C4-2B (cell line): ENCODE measurements around the gene VAMP1.
A peak's percentile ranks its signal among the peaks of the same experiment; 100 is the strongest.
"Not testable (repeated sequence)": the region's sequence is repeated elsewhere in the genome, so short reads cannot be mapped to it uniquely, and the experiment has no call there.

Experiments
- H3K27ac ChIP-seq: fragments of 450-650 bp; 2 replicates; pipeline ENCODE4 v1.5.1; 2017
- ZFX ChIP-seq: fragments of 450-650 bp; IDR thresholded peaks from 2 replicates; pipeline ENCODE4 v1.6.1; 2017
- TF ChIP-seq, protein P1 (sequence below): fragments of 450-650 bp; conservative IDR thresholded peaks from 2 replicates; pipeline ENCODE4 v1.5.1; 2017; ENCODE audit warnings: mild to moderate bottlenecking

The VAMP1 gene

DNA sequence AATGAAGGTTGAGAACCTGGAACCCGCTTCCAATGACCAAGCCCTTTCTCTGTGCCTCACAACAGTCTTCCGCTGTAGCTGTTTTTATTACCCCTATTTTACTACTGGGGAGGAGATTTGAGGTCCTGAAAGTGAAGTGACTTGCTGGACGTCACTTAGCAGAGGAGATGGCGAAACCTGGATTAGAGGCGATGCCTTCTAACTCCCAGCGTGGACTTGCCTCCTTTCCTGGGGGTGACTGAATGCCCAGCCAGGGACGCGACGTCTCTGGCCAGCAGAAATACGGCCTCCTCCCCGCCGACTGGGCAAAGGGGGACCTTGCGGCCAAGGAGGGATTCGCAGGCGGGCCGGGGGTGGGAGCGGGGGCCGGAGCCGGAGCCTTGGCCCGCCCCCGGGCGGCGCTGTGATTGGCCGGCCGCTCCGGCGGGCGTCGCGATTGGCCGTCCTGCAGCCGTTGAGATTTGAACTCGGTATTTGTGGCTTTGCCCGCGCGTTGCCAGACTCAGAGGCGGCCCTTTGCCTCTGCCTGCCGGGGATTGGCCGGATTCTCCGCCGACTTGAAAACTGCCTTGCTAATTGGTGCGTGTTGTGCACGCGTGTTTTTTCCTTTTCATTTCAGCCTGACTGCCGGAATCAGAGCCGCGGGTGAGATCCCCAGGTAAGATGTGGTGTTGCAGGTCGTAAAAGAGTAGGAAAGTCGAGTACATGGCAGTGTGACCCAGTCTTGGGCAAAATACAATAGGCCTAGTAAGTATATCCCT is 23.2 kb upstream of the VAMP1 start, which contains the start of gene NCAPD2:
NCAPD2 (plus strand) TSS at position 606 of the 761 bp plus-strand sequence. CDS start 997 bp downstream, outside the sequence.
- H3K27ac ChIP-seq, result peak within 1 kb of the TSS; percentile 93
- TF ChIP-seq, protein P1, sequence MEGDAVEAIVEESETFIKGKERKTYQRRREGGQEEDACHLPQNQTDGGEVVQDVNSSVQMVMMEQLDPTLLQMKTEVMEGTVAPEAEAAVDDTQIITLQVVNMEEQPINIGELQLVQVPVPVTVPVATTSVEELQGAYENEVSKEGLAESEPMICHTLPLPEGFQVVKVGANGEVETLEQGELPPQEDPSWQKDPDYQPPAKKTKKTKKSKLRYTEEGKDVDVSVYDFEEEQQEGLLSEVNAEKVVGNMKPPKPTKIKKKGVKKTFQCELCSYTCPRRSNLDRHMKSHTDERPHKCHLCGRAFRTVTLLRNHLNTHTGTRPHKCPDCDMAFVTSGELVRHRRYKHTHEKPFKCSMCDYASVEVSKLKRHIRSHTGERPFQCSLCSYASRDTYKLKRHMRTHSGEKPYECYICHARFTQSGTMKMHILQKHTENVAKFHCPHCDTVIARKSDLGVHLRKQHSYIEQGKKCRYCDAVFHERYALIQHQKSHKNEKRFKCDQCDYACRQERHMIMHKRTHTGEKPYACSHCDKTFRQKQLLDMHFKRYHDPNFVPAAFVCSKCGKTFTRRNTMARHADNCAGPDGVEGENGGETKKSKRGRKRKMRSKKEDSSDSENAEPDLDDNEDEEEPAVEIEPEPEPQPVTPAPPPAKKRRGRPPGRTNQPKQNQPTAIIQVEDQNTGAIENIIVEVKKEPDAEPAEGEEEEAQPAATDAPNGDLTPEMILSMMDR, result no peak; the same call in 1 of the 2 replicates
- no peak for TF ChIP-seq ZFX

DNA sequence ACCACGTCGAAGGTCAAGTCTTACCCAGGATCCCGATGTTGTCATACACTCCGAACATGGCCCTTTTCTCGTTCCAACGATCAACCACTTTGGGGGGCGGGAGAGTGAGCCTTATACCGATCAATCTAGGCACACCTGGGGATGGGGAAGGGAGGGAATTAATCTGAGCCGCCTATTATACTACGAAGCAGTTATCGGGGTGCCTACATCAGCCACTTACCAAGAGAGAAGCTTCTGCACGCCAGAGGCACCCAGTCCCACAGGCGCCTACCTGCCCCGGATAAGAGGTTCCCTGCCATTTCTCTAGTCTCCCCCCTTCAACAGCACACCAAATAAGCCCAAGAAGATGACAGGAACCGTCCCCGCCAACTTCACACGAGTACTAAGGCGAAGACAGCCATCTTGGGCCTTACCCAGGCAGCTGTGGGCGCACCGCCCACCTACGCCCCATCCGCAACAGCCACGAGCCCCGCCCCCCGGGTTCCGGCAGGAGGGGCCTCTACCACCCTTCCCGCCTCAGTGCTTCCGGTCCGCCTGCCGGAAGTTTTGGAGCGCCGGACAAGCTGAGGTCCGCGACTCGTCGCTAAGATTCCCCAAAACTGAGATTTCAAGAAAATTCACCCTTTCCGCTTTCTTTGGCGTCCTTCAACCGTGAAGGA is 22.5 kb upstream of the VAMP1 start, which contains the start of gene MRPL51:
MRPL51 (minus strand) TSS at position 425 of the 659 bp plus-strand sequence; CDS start at position 299, 126 bp downstream.
- peak within 1 kb of the TSS; percentile 93 for H3K27ac ChIP-seq
- TF ChIP-seq, protein P1, result no peak
- no peak for TF ChIP-seq ZFX

DNA sequence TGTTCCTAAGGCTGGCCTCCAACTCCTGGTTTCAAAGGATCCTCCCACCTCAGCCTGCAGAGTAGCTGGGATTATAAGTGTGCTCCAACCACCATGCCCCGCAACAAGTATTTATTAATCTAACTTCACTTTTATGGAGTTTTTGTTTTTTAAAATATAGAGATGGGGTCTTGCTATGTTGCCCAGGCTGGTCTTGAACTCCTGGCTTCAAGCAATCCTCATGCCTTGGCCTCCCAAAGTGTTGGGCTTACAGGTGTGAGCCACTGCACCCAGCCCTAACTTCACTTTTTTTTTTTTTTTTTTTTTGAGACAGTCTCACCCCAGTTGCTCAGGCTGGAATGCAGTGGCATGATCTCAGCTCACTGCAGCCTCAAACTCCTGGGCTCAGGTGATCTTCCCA is 20.2 kb upstream of the VAMP1 start:
- H3K27ac ChIP-seq, result not testable (repeated sequence)

DNA sequence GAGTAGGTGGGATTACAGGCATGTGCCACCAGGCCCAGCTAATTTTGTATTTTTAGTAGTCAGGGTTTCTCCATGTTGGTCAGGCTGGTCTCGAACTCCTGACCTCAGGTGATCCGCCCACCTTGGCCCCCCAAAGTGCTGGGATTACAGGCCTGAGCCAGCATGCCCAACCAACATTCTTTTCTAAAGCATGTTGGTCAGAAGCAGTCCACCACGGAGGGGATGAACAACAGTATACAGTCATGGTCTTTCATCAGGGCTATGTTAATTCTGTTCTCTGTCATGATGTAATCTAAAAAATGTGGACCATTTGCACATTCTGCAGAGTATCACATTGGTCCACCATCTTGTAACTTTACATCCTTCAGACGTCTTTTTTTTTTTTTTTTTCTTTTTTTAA is 19.0 kb upstream of the VAMP1 start:
- H3K27ac ChIP-seq, result no peak overlapping the region
- TF ChIP-seq ZFX, result no peak
- TF ChIP-seq, protein P1, result no peak

DNA sequence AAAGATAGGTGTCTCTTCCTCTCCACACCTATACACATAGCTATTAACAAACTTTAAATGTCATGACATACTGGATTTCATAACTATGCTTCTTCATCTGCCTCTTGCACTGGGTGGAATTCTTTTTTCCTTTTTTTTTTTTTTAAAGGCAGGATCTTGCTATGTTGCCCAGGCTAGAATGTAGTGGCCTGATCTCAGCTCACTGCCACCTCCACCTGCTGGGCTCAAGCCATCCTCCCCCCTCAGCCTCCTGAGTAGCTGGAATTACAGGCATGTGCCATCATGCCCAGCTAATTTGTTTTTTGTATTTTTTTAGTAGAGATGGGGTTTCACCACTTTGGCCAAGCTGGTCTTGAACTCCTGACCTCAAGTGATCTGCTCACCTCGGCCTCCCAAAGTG is 17.8 kb upstream of the VAMP1 start:
- TF ChIP-seq, protein P1, result no peak
- no peak for TF ChIP-seq ZFX
- no peak overlapping the region for H3K27ac ChIP-seq

DNA sequence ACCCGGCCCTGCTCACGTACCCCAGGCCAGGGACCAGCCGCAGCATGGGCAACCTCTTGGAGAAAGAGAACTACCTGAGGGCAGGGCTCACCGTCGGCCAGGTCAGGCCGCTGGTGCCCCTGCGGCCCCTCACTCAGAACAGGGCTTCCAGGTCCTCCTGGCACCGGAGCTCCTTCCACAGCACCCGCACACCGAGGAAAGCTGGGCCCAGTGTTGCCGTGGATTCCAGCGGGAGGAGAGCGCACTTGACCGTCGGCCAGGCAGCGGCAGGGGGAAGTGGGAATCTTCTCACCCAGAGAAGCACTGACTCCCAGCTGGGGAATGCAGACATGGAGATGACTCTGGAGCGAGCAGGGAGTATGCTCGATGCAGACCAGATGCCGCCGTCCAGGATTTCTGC is 7.9 kb upstream of the VAMP1 start:
- H3K27ac ChIP-seq, result no peak overlapping the region
- no peak for TF ChIP-seq ZFX

DNA sequence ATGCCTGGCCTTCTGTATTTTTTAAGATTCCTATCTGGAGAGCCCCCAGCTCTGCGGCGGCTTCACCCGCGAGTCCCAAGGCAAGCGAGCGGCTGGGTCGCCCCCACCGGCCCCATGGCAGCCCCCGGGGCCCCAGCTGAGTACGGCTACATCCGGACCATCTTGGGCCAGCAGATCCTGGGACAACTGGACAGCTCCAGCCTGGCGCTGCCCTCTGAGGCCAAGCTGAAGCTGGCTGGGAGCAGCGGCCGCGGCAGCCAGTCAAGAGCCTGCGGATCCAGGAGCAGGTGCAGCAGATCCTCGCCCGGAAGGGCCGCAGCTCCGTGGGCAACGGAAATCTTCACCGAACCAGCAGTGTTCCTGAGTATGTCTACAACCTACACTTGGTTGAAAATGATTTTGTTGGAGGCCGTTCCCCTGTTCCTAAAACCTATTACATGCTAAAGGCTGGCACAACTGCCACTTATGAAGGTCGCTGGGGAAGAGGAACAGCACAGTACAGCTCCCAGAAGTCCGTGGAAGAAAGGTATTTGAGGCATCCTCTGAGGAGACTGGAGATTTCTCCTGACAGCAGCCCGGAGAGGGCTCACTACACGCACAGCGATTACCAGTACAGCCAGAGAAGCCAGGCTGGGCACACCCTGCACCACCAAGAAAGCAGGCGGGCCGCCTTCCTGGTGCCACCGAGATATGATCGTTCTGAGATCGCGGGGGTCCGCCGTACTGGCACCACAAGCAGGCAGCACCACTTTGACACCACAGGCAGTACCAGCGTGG is 7.3 kb upstream of the VAMP1 start:
- H3K27ac ChIP-seq, result not testable (repeated sequence)

DNA sequence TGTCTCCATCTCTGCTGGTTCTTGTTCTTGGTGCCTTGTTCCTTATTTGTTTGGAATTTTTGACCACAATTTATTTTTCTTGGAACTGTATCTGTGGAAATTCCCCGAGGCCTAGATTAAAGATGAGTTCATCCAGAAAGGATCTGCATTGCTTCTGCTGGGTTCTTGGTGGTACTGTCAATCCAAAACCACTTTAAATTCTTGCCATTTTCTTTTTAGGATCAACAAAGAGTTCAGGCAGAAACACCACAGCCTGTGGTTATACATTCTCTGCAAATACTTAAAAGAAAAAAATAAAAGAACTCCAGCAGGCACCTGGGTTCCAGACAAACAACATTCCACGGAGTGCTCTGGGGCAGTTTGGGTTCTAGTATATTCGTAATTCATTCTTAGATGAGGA is 6.0 kb upstream of the VAMP1 start:
- no peak overlapping the region for H3K27ac ChIP-seq
- TF ChIP-seq, protein P1, result no peak

DNA sequence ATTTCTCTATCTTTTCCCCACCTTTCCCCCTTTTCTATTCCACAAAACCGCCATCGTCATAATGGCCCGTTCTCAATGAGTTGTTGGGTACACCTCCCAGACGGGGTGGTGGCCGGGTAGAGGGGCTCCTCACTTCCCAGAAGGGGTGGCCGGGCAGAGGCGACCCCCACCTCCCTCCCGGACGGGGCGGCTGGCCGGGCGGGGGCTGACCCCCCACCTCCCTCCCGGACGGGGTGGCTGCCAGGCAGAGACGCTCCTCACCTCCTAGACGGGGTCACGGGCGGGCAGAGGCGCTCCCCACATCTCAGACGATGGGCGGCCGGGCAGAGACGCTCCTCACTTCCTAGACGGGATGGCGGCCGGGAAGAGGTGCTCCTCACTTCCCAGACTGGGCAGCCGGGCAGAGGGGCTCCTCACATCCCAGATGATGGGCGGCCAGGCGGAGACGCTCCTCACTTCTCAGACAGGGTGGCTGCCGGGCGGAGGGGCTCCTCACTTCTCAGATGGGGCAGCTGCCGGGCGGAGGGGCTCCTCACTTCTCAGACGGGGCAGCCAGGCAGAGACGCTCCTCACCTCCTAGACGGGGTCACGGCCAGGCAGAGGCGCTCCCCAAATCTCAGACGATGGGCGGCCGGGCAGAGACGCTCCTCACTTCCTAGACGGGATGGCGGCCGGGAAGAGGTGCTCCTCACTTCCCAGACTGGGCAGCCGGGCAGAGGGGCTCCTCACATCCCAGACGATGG is 4.9 kb upstream of the VAMP1 start:
- not testable (repeated sequence) for H3K27ac ChIP-seq
